Thyroid gland (tissue), 4 donors: ENCODE data around the gene CRHBP.

Source experiments
- CTCF ChIP-seq, 6 experiments: fragments of 200-600 bp in 3 of 6; fragments of 450-650 bp in 3 of 6; sonication (generic) in 3 of 6; IDR thresholded peaks; one replicate each; pipeline ENCODE4 v1.5.1; 2016 to 2019; ENCODE audit warnings: antibody characterized with exemption in 6 of 6, mild to moderate bottlenecking in 2 of 6, inconsistent platforms in 1 of 6, moderate library complexity in 1 of 6
- POLR2A ChIP-seq, 2 donors: fragments of 450-650 bp; IDR thresholded peaks; one replicate each; pipeline ENCODE4 v1.6.1; 2017; ENCODE audit warnings: antibody characterized with exemption in 2 of 2, mild to moderate bottlenecking in 2 of 2, moderate library complexity in 1 of 2

GRCh38 chr5:76958991-76959767 is 6.3 kb downstream of the CRHBP start:
- no peak for TF ChIP-seq POLR2A (IDR thresholded peaks at IDR 0.05)
- TF ChIP-seq CTCF (IDR thresholded peaks at IDR 0.05), result no peak
